GM18526 (cell line): ENCODE results near the gene OR9G1.

Experiments
- POLR2A ChIP-seq: IDR thresholded peaks from 3 replicates; pipeline ENCODE4 v1.6.1; 2011; ENCODE audit not compliant: insufficient read length; ENCODE audit errors: extremely low read depth

Gene OR9G1

GRCh38 chr11:56750190-56750589, 51.3 kb downstream of the OR9G1 start:
- TF ChIP-seq POLR2A: no peak

- TF ChIP-seq POLR2A: no peak
These were observed 52.6 kb downstream of the OR9G1 start for GRCh38 chr11:56751480-56751879.
